ENCODE results near the gene WAC. TPM values are rescaled to one million over a fixed set of nuclear protein-coding genes. Genes with fewer than 3 reads are reported as not detected.

Gene WAC
- total RNA-seq, 1 experiment from 2014 or later: 71.0 TPM

DNA sequence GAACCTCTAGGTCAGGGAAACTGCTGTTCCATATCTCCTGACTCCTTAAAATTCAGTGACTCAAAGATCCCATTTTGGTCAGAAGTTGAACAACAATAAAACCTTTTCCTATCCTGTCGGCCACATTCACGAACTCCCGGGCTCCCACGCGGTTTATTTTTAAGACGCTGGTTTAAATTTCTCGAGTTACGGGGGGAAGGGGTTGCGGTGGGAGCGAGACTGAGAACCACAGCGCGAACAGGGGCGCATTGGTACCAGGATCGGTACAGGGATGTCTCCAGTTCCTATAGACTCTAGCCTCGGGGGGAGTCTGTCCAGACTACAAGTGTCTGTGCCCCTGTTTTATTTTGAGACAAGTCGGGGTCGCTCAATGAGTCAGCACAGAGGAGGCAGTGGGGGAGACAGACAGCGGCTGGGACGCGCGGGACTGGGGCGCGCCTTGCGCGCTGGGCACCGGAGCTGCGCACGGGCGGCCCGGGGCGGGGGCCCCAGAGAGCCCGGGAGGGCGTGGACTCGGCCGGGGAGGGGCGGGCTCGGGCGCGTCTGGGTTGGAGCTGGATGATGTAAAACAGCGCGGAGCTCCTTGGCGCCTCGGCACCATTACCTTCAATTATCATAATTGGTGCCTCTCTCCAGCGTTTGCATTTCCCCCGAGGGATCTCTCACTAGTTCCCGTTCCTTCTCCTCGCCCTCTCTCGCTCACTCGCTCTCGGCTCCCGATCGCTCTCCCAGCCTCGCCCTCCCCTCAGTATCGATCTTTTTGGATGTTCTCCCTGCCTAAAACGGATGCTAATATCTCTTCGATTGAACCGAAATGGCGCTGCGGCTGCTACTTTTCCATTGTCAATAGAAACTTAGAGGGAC is 135.7 kb downstream of the WAC start:
- Histone ChIP-seq H3K27me3 (ENCODE audit: control insufficient read depth, insufficient read depth, low read length) (peaks cover 20% of the 10 kb centered on the region), H3K36me3 (replicated peaks; ENCODE audit: control insufficient read depth, insufficient read depth, low read length) (no peaks in the 10 kb centered on the region), H3K4me3 (ENCODE audit: insufficient read depth, low read depth, low read length) (peak overlapping the region; percentile 45)
- peak; percentile 90 for DNase-seq

GRCh38 chr10:28669227-28670173 is 136.6 kb downstream of the WAC start:
- Histone ChIP-seq H3K36me3 (replicated peaks; ENCODE audit: control insufficient read depth, insufficient read depth, low read length) (no peaks in the 10 kb centered on the region), H3K27me3 (ENCODE audit: control insufficient read depth, insufficient read depth, low read length) (peaks cover 20% of the 10 kb centered on the region), H3K4me3 (ENCODE audit: insufficient read depth, low read depth, low read length) (peak overlapping the region; percentile 45)
- DNase-seq: no peak

Other genes starting within 250 kb of the WAC start
- 2.1 and 3.9 TPM in 2 replicates for gene MPP7, start 230.1 kb upstream of the WAC start, total RNA-seq (2014; rRNA removed; shearing (Covaris generic))
- 74.9 and 79.1 TPM in 2 replicates for gene BAMBI, start 144.4 kb downstream of the WAC start, total RNA-seq (2014; rRNA removed; shearing (Covaris generic))

Measured in H7 (cell line).